RKO (cell line): ENCODE measurements around the gene RNF40.

Experiments used
- DNase-seq: peaks from one replicate; pipeline ENCODE4 v3.0.0-alpha.2; 2016; ENCODE audit warnings: low spot score

RNF40 gene

DNA sequence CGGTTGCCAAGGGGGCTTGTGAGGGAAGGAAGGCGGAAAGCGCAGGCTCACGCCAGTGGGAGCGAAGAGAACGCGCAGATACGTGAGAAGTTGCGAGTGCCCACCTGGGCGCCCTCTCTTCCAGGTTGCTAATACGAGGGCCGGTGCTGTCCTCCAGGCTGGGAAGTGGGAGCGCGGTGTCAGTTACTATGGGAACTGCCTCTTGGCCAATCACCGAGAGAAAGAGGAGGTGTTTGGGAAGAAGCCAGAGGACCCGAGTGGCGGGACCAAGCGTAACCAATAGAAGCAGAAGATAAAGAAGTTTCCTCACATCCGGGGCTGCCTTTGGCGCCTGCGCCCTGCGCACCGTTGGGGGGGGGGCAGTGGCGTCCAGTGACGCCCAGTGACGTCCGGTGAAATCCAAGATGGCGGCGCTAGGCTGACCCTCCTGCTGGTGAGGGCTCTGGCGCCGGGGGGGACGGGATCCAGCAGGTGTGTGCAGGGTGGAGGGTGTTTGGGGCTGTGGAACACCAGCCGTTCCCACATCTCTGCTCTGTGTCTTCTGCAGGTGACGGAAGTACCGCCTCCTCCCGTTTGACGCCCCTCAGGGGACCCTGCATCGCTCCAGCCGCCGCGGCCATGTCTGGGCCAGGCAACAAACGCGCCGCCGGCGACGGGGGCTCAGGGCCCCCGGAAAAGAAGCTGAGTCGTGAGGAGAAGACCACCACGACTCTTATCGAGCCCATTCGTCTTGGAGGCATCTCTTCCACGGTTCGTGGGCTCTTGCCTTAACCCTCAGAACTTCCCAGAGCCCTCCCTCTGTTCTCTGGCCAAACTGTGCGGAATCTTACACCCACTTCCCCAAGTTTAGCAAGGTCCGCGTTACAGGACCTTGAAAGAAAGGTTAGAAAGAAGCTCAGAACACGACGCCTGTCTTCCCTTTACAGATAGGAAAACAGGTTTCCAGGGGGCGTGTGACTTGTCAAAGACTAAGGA is at the start of gene RNF40, which contains the start of gene CFAP119:
TSS of gene RNF40 (plus strand) at position 395 of the 975 bp plus-strand sequence. CDS start at position 619, 224 bp downstream.
TSS of gene CFAP119 (minus strand) at position 135 of the 975 bp plus-strand sequence. CDS start 314 bp downstream, outside the sequence.
- DNase-seq = peak; percentile 99

DNA sequence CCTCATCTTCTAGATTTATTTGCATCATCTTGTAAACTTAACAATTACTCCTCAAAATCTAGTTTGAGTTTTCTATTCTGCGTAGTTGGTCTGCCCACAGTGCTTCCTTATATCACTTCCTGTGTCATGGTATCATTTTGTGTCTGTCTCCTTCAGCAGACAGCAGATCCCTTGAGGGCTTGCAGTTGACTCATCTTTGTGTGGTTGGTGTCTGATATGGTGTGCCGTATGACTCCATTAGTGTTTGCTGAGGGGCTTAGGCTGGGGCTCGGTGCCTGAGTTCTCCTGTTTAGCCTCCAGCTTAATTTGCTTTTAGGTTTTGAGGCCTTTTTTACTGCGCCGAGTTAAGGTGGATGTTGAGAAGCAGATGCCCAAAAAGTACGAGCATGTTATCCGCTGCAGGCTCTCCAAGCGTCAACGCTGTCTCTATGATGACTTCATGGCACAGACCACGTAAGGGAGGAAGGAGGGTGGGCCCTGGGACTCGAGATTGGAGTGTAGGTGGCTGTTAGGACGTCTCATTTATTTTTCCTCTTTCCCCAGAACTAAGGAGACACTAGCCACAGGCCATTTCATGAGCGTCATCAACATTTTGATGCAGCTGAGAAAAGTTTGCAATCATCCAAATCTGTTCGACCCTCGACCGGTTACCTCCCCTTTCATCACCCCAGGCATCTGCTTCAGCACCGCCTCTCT is 46.2 kb upstream of the RNF40 start:
- no peak for DNase-seq

DNA sequence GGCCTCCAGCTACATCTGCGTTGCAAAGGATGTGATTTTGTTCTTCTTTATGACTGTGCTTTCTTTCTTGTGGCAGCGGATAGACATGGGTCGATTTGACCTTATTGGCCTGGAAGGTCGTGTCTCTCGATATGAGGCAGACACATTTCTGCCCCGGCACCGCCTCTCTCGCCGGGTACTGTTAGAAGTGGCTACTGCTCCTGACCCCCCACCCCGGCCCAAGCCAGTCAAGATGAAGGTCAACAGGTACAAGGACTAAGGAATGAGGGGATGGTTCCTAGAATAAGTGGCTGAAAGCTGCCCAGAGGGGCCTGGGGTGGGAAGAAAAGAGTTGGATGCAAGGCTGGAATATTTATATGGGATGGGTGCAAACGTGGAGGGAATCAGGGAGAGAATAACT is 42.0 kb upstream of the RNF40 start:
- no peak for DNase-seq

DNA sequence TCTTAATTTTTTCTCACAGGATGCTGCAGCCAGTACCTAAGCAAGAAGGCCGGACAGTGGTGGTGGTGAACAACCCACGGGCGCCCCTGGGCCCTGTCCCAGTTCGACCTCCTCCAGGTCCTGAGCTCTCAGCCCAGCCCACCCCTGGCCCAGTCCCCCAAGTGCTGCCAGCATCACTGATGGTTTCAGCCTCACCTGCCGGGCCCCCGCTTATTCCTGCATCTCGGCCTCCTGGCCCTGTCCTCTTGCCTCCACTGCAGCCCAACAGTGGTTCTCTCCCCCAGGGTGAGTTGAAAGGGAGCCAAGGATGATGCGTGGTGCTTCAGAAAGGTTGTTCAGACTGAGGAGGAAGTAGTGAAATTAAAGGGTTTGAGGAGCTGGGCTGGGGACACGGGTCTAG is 41.4 kb upstream of the RNF40 start:
- DNase-seq = no peak

DNA sequence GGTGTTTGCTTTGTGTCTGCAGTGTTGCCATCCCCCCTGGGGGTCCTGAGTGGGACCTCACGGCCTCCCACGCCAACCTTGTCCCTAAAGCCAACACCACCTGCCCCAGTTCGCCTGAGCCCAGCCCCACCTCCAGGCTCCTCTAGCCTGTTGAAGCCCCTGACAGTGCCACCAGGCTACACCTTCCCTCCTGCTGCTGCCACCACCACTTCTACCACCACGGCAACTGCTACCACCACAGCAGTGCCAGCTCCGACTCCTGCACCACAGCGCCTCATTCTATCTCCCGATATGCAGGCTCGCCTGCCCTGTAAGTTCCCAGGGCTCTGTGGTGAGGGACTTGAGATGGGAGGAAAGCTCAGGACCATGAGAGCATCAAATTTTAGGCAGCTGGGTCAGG is 41.0 kb upstream of the RNF40 start:
- DNase-seq = no peak

DNA sequence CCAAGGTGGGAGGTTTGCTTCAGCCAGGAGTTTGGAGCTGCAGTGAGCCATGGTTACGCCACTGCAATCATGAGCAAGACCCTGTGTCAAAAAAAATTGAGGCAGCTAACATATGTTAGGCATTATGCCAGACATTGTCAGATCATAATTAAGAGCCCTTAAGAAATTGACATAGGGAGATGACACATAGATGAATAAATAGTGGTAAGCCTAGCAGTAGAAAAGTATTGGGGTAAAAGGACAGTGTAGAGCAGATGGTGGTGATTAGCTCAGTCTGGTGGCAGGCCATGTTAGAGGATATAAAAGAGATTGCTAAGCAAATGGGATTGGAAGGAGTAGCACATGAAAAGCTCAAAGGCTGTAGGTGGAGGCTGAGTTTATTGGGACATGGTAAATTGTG is 40.5 kb upstream of the RNF40 start:
- peak; percentile 79 for DNase-seq

DNA sequence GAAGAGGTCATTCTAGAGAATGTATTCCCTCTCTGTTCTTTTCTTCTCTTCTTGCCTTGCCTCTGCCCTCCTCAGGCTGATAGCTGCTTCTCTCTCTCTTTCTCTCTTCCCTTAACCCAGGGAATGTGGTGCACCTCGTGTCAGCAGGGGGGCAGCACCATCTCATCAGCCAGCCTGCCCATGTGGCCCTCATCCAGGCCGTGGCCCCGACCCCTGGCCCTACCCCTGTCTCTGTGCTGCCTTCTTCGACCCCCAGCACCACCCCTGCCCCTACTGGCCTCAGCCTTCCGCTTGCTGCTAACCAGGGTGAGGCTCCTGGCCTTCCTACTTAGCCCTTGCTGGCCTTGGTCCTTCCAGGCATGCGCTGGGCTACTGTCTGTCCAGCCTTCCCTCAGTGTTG is 39.7 kb upstream of the RNF40 start:
- no peak for DNase-seq

DNA sequence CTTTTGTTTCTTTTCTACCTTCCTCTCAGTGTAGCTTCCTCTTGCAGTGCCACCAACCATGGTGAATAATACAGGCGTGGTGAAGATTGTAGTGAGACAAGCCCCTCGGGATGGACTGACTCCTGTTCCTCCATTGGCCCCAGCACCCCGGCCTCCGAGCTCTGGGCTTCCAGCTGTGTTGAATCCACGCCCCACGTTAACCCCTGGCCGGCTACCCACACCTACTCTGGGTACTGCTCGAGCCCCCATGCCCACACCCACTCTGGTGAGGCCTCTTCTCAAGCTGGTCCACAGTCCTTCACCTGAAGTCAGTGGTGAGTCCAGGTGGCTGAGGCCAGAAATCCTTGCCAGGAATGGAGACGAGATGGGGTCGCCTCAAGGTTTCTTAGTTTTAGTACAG is 39.2 kb upstream of the RNF40 start:
- no peak for DNase-seq

DNA sequence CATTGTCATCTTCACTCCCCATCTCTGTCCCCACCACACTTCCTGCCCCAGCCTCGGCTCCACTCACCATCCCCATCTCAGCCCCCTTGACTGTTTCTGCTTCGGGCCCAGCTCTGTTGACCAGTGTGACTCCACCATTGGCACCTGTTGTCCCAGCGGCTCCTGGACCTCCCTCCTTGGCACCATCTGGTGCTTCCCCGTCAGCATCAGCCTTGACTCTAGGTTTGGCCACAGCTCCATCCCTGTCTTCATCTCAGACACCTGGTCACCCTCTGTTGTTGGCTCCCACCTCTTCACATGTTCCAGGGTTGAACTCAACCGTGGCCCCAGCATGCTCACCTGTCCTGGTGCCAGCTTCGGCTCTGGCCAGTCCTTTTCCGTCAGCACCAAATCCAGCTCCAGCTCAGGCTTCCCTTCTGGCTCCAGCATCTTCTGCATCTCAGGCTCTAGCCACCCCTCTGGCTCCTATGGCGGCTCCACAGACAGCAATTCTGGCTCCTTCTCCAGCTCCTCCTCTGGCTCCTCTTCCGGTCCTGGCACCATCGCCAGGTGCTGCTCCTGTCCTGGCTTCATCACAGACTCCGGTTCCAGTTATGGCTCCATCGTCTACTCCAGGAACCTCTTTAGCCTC is 38.3 kb upstream of the RNF40 start:
- no peak for DNase-seq

DNA sequence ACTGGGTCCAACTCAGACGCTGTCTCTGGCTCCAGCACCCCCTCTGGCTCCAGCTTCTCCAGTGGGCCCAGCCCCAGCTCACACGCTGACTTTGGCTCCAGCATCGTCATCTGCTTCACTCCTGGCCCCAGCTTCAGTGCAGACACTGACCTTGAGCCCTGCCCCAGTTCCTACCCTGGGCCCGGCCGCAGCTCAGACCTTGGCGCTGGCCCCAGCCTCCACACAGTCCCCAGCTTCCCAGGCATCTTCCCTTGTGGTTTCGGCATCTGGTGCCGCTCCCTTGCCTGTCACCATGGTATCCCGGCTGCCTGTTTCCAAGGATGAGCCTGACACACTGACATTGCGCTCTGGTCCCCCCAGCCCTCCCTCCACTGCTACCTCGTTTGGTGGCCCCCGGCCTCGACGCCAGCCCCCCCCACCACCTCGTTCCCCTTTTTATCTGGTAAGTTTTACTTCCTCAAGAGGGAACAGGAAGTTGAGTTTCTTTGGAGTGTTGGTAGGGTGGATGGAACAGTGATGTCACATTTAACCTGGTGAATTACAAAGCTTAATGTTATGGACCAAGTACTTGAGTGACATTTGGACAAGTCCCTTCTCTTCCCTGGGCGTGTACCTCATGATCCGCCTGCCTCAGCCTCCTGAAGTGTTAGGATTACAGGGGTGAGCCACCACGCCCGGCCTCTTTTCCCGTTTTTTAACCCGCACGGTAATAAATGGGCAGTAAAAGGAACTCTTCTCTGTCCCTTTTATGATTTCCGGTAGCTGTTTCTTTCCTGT is 37.3 kb upstream of the RNF40 start:
- no peak for DNase-seq

DNA sequence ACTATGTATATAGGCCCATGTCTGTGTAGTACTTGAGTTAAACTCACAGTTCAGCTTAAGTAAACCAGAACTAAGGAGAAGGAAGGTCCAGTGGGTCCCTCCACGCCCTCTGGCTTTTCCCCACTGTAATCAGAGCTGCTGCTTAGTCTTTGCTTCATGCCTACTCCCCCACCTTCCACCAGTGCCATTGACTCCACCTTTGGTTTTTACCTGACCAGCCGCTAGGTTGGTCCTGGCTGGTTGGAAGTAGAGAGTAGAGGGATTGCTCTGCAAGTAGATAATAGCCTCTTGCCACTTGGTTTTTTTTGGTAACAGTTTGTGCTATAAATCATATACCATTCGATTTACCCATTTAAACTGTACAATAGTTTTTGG is 36.7 kb upstream of the RNF40 start:
- DNase-seq = no peak

DNA sequence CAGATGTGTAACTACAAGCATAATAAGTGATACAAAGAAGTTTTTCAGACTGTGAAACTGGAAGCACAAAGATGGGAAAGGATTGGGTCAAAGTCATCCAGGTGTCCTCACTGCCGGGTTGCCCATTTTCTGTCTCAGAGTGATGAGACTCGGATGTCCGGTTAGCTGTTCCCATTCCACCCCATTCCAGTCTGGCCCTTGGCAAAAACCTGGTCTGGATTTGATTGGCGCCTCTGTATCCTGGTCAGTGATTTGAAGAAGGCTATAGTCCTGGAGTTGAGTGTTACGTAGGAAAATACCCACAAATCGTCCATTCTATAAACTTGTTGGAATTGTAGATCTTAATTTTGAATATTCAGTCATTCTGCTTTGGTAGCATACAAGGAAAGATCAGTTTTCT is 33.8 kb upstream of the RNF40 start:
- DNase-seq = no peak

DNA sequence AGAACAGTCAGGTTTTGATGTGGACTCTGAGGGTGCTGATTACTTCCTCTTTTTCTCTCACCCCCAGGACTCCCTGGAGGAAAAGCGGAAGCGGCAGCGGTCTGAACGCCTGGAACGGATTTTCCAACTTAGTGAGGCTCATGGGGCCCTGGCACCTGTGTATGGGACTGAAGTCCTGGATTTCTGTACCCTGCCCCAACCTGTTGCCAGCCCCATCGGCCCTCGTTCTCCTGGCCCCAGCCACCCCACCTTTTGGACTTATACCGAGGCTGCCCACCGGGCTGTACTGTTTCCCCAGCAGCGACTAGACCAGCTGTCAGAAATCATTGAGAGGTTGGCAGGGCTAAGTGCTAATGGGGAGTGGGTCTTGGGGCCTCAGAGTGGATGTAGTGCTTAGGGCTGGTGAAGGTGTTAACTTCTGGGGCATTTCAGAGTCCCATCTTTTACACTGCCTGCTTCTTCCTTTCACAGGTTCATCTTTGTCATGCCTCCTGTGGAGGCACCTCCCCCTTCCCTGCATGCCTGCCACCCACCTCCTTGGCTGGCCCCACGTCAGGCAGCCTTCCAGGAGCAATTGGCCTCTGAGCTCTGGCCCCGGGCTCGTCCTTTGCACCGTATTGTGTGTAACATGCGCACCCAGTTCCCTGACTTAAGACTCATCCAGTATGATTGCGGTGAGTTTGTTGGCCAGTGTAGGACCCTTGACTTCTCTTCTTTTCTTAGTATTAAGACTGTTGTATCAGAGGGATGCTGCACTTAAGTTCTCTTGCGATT is 33.0 kb upstream of the RNF40 start:
- no peak for DNase-seq

DNA sequence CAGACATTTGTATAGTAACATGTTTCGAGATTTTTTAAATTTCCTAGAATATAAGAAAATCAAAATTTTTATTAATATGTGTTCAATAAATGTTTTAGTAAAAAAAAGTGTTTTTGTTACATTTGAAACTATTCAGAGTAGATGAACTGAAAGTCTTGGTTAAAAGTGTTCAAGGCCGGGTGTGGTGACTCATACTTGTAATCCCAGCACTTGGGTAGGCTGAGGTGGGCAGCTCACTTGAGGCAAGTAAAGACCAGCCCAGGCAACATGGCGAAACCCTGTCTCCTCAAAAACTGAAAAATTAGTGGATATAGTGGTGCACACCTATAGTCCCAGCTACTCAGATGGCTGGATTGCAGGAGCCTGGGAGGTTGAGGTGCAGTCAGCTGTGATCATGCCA is 30.7 kb upstream of the RNF40 start:
- no peak for DNase-seq

DNA sequence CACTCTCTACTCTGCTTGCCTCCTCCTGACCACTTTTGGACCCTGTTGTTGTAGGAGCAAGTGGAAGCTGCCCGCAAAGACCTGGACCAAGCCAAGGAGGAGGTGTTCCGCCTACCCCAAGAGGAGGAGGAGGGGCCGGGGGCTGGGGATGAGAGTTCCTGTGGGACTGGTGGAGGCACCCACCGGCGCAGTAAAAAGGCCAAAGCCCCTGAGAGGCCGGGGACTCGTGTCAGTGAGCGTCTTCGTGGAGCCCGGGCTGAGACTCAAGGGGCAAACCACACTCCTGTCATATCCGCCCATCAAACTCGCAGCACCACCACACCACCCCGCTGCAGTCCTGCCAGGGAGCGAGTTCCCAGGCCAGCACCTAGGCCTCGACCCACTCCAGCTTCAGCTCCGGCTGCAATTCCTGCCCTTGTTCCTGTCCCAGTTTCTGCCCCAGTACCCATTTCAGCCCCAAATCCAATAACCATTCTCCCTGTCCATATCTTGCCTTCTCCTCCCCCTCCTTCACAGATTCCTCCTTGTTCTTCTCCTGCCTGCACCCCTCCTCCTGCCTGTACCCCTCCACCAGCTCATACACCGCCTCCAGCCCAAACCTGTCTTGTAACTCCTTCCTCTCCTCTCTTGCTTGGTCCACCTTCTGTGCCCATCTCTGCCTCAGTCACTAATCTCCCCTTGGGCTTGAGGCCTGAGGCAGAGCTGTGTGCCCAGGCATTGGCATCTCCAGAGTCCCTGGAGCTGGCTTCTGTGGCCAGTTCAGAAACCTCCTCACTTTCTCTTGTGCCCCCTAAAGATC is 24.9 kb upstream of the RNF40 start:
- DNase-seq = no peak

DNA sequence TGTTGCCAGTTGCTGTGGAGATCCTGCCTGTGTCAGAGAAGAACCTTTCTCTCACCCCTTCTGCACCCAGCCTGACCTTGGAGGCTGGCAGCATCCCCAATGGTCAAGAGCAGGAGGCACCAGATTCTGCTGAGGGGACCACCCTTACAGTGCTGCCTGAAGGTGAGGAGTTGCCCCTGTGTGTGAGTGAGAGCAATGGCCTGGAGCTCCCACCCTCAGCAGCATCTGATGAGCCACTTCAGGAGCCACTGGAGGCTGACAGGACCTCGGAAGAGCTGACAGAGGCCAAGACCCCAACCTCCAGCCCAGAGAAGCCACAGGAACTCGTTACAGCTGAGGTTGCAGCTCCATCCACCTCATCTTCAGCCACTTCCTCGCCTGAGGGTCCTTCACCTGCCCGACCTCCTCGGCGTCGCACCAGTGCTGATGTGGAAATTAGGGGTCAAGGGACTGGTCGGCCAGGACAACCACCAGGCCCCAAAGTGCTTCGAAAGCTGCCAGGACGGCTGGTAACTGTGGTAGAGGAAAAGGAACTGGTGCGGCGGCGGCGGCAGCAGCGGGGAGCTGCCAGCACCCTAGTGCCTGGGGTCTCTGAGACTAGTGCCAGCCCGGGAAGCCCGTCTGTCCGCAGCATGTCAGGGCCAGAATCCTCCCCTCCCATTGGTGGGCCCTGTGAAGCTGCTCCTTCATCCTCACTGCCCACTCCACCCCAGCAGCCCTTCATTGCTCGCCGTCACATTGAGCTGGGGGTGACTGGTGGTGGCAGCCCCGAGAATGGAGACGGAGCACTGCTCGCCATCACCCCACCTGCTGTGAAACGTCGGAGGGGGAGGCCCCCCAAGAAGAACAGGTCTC is 24.1 kb upstream of the RNF40 start:
- DNase-seq = no peak

DNA sequence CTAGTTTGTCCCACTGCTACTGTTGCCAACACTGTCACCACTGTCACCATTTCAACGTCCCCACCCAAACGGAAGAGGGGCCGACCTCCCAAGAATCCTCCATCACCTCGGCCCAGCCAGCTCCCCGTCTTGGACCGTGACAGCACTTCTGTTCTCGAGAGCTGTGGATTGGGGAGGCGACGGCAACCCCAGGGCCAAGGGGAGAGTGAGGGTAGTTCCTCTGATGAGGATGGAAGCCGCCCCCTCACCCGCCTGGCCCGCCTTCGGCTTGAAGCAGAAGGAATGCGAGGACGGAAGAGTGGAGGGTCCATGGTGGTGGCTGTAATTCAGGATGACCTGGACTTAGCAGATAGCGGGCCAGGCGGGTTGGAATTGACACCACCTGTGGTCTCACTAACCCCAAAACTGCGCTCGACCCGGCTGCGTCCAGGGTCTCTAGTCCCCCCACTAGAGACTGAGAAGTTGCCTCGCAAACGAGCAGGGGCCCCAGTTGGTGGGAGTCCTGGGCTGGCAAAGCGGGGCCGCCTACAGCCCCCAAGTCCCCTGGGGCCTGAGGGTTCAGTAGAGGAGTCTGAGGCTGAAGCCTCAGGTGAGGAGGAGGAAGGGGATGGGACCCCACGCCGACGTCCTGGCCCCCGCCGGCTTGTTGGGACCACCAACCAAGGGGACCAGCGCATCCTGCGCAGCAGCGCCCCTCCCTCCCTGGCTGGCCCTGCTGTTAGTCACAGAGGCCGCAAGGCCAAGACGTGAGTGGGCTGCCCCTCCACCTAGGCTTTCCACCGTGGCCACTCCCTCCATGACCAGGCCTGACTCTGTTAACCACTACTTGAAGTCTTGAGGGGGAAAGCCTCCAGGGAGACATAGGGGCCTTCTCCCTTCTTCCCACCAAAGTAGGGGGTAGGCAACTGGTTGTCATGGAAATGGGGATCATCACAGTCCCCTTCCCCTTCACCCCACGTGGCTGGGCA is 22.9 kb upstream of the RNF40 start:
- DNase-seq = no peak
